Activated CD8-positive, alpha-beta memory T cell treated with anti-CD3 and anti-CD28 coated beads for 36 hours (primary cell): ENCODE measurements around the gene WWC2. TPM values are rescaled to one million over a fixed set of nuclear protein-coding genes. Genes with fewer than 3 reads are reported as not detected.
"Not testable (repeated sequence)": the region's sequence is repeated elsewhere in the genome, so short reads cannot be mapped to it uniquely, and the experiment has no call there.

Source experiments
- CTCF ChIA-PET: fragments of 350-600 bp; sonication (Branson Sonifier 250); formaldehyde crosslinking; loops from one replicate; lab custom pipeline; 2021; ENCODE audit warnings: antibody characterized with exemption; lab: Charles Lee
- POLR2A ChIA-PET: fragments of 350-600 bp; sonication (Branson Sonifier 250); formaldehyde crosslinking; loops from one replicate; lab custom pipeline; 2021; ENCODE audit warnings: antibody characterized with exemption; lab: Charles Lee
- total RNA-seq, 2 experiments: library from RNA; stranded (reverse); gene quantifications; one replicate each; pipeline ENCODE4 v1.2.3, GENCODE V29; 2021

WWC2 gene
- total RNA-seq, 2 experiments from 2014 or later, result 1.3 to 1.5 TPM

GRCh38 chr4:183098019-183098722 lies 886 bp upstream of the WWC2 start:
- CTCF ChIA-PET, result interaction anchor here (0.5 kb wide), 1 partner anchor 145 kb away, joined by 3 read pairs; no protein-coding TSS in a partner anchor
- POLR2A ChIA-PET, result interaction anchor here (0.7 kb wide), 1 partner anchor 81 kb away, joined by 3 read pairs; no protein-coding TSS in a partner anchor

- ChIA-PET CTCF (interaction anchor here (1.1 to 1.2 kb wide), 2 partner anchors 150 to 157 kb away, joined by 3 to 4 read pairs; no protein-coding TSS in a partner anchor), POLR2A (no interaction called here)
These were observed 660 bp downstream of the WWC2 start for GRCh38 chr4:183099537-183100297.

- ChIA-PET CTCF (interaction anchor here (1.1 to 1.2 kb wide), 2 partner anchors 149 to 156 kb away, joined by 3 to 4 read pairs; no protein-coding TSS in a partner anchor), POLR2A (no interaction called here)
These were observed 1.2 kb downstream of the WWC2 start for GRCh38 chr4:183100298-183100599.

GRCh38 chr4:183100827-183101226 lies 1.8 kb downstream of the WWC2 start:
- CTCF ChIA-PET, result interaction anchor here (1.2 kb wide), 1 partner anchor 155 kb away, joined by 4 read pairs; no protein-coding TSS in a partner anchor
- POLR2A ChIA-PET, result no interaction called here

GRCh38 chr4:183101956-183102480 lies 3.0 kb downstream of the WWC2 start:
- POLR2A ChIA-PET, result no interaction called here
- CTCF ChIA-PET, result no interaction called here

GRCh38 chr4:183105092-183105491 lies 6.0 kb downstream of the WWC2 start:
- ChIA-PET POLR2A (no interaction called here), CTCF (interaction anchor here (0.7 kb wide), 1 partner anchor 166 kb away, joined by 3 read pairs; no protein-coding TSS in a partner anchor)

- POLR2A ChIA-PET, result no interaction called here
- CTCF ChIA-PET, result no interaction called here
These were observed 7.8 kb downstream of the WWC2 start for GRCh38 chr4:183106839-183107238.

- ChIA-PET CTCF (no interaction called here), POLR2A (no interaction called here)
These were observed 8.9 kb downstream of the WWC2 start for GRCh38 chr4:183107891-183108459.

- POLR2A ChIA-PET, result no interaction called here
- CTCF ChIA-PET, result no interaction called here
These were observed 11.2 kb downstream of the WWC2 start for GRCh38 chr4:183110244-183110643.

GRCh38 chr4:183111452-183111885 lies 12.4 kb downstream of the WWC2 start:
- CTCF ChIA-PET, result interaction anchor here (0.6 kb wide), 1 partner anchor 287 kb away, joined by 3 read pairs; no protein-coding TSS in a partner anchor

GRCh38 chr4:183118141-183118540 lies 19.1 kb downstream of the WWC2 start:
- ChIA-PET CTCF (no interaction called here), POLR2A (no interaction called here)

More at GRCh38 chr4:183111452-183111885, 12.4 kb downstream of the WWC2 start:
- POLR2A ChIA-PET, result no interaction called here

GRCh38 chr4:183118585-183118984 lies 19.5 kb downstream of the WWC2 start:
- ChIA-PET CTCF (no interaction called here), POLR2A (no interaction called here)

- CTCF ChIA-PET, result interaction anchor here (0.5 to 0.7 kb wide), 2 partner anchors 46 to 141 kb away, joined by 3 read pairs; no protein-coding TSS in a partner anchor
- POLR2A ChIA-PET, result not testable (repeated sequence)
These were observed 22.6 kb downstream of the WWC2 start for GRCh38 chr4:183121660-183122059.

- ChIA-PET POLR2A (no interaction called here), CTCF (no interaction called here)
These were observed 25.2 kb downstream of the WWC2 start for GRCh38 chr4:183124228-183124627.

- CTCF ChIA-PET, result no interaction called here
- POLR2A ChIA-PET, result no interaction called here
These were observed 25.8 kb downstream of the WWC2 start for GRCh38 chr4:183124865-183125264.

GRCh38 chr4:183129125-183129524 lies 30.1 kb downstream of the WWC2 start:
- POLR2A ChIA-PET, result no interaction called here
- CTCF ChIA-PET, result interaction anchor here (0.7 kb wide), 2 partner anchors 10 to 76 kb away, joined by 3 to 4 read pairs; no protein-coding TSS in a partner anchor

- POLR2A ChIA-PET, result no interaction called here
- CTCF ChIA-PET, result interaction anchor here (0.7 kb wide), 2 partner anchors 9 to 76 kb away, joined by 3 to 4 read pairs; no protein-coding TSS in a partner anchor
These were observed 30.6 kb downstream of the WWC2 start for GRCh38 chr4:183129675-183130074.

- CTCF ChIA-PET, result no interaction called here
- POLR2A ChIA-PET, result no interaction called here
These were observed 31.5 kb downstream of the WWC2 start for GRCh38 chr4:183130328-183131155.

- ChIA-PET POLR2A (interaction anchor here (0.6 kb wide), 1 partner anchor 11 kb away, joined by 5 read pairs; no protein-coding TSS in a partner anchor), CTCF (no interaction called here)
These were observed 33.0 kb downstream of the WWC2 start for GRCh38 chr4:183132081-183132480.
